ENCODE data around the gene IVL. TPM values are rescaled to one million over a fixed set of nuclear protein-coding genes. Genes with fewer than 3 reads are reported as not detected.

The IVL gene
- total and polyA plus RNA-seq, 11 donors = 0.03 TPM; not detected in 10

- DNase-seq (no peak), ATAC-seq (no peak)
- Histone ChIP-seq H3K27me3 (no peaks in the 10 kb centered on the region), H3K27ac (no peak overlapping the region), H3K4me3 (no peak overlapping the region), H3K9me3 (peaks cover 0 to 4% (median 0%) of the 10 kb centered on the region in 12 donors), H3K36me3 (no peaks in the 10 kb centered on the region), H3K4me1 (no peaks in the 10 kb centered on the region)
- WGBS, 4 donors = 63 to 75% (median 66%) methylated on average over 3 of the region's 3 CpGs
- intact Hi-C loops (cut with DNase I) = no loop called here
- TF ChIP-seq CTCF (IDR thresholded peaks at IDR 0.05) = no peak
- TF ChIP-seq POLR2A (IDR thresholded peaks at IDR 0.05) = no peak
Observed at GRCh38 chr1:152946248-152946647, 37.9 kb downstream of the IVL start.

- Histone ChIP-seq H3K36me3 (no peaks in the 10 kb centered on the region), H3K9me3 (peaks cover 0 to 5% (median 0%) of the 10 kb centered on the region in 12 donors), H3K27me3 (no peaks in the 10 kb centered on the region), H3K4me3 (no peak within 1 kb of the TSS), H3K27ac (no peak within 1 kb of the TSS), H3K4me1 (no peaks in the 10 kb centered on the region)
- intact Hi-C loops (cut with DNase I) = no loop called here
- no peak for DNase-seq
- 60 to 75% (median 71%) methylated on average over 4 of the region's 4 CpGs for WGBS, 4 donors
- TF ChIP-seq POLR2A (IDR thresholded peaks at IDR 0.05) (no peak), CTCF (IDR thresholded peaks at IDR 0.05) (no peak)
- ATAC-seq = no peak
Observed at GRCh38 chr1:152946651-152947256, 38.4 kb downstream of the IVL start, which contains the start of gene SPRR5. Gene SPRR5 (plus strand): TSS chr1:152947206. CDS start chr1:152948555, 1,349 bp downstream.

GRCh38 chr1:152951711-152952110 lies 43.4 kb downstream of the IVL start:
- TF ChIP-seq CTCF (IDR thresholded peaks at IDR 0.05) = no peak
- TF ChIP-seq POLR2A (IDR thresholded peaks at IDR 0.05) = no peak
- no peaks in the 10 kb centered on the region for H3K36me3 ChIP-seq
- no peak overlapping the region for H3K4me3 ChIP-seq
- no peak overlapping the region for H3K27ac ChIP-seq
- no peaks in the 10 kb centered on the region for H3K4me1 ChIP-seq
- no peak for DNase-seq
- WGBS, 4 donors = 70 to 82% (median 76%) methylated on average over 5 of the region's 5 CpGs
- intact Hi-C loops (cut with DNase I) = no loop called here
- peaks cover 0 to 5% (median 0%) of the 10 kb centered on the region in 12 donors for H3K9me3 ChIP-seq
- ATAC-seq = no peak
- no peaks in the 10 kb centered on the region for H3K27me3 ChIP-seq

GRCh38 chr1:152953761-152954160 lies 45.4 kb downstream of the IVL start:
- intact Hi-C loops (cut with DNase I) = no loop called here
- ATAC-seq (no peak), DNase-seq (no peak)
- peaks cover 0 to 5% (median 0%) of the 10 kb centered on the region in 12 donors for H3K9me3 ChIP-seq
- H3K36me3 ChIP-seq = no peaks in the 10 kb centered on the region
- WGBS, 4 donors = 65 to 80% (median 76%) methylated on average over 5 to 7 of the region's 7 CpGs
- TF ChIP-seq POLR2A (IDR thresholded peaks at IDR 0.05) = no peak
- no peak for TF ChIP-seq CTCF (IDR thresholded peaks at IDR 0.05)
- no peak overlapping the region for H3K27ac ChIP-seq
- no peaks in the 10 kb centered on the region for H3K4me1 ChIP-seq
- H3K27me3 ChIP-seq = no peaks in the 10 kb centered on the region
- H3K4me3 ChIP-seq = no peak overlapping the region
